ENCODE measurements around the gene LAMA3.

DNA sequence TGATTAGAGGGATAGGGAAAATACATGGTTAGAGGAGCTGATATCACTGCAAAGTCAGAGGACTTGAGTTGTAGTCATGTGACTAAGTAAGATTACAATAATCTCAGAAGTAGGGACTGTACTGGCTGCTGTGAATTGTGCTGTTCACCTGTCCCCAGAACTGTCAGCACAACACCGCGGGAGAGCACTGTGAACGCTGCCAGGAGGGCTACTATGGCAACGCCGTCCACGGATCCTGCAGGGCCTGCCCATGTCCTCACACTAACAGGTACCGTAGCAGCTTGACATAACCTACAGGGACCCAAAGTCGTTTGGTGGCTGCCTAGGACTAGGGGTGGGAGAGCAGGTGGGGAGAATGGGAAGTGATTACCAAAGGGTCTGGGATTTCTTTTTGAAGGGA, 192.5 kb downstream of the LAMA3 start:
- TF ChIP-seq, protein P1, sequence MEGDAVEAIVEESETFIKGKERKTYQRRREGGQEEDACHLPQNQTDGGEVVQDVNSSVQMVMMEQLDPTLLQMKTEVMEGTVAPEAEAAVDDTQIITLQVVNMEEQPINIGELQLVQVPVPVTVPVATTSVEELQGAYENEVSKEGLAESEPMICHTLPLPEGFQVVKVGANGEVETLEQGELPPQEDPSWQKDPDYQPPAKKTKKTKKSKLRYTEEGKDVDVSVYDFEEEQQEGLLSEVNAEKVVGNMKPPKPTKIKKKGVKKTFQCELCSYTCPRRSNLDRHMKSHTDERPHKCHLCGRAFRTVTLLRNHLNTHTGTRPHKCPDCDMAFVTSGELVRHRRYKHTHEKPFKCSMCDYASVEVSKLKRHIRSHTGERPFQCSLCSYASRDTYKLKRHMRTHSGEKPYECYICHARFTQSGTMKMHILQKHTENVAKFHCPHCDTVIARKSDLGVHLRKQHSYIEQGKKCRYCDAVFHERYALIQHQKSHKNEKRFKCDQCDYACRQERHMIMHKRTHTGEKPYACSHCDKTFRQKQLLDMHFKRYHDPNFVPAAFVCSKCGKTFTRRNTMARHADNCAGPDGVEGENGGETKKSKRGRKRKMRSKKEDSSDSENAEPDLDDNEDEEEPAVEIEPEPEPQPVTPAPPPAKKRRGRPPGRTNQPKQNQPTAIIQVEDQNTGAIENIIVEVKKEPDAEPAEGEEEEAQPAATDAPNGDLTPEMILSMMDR (IDR thresholded peaks at IDR 0.05; ENCODE audit: low read depth, low read length, missing input control), result no peak
- TF ChIP-seq, protein P2, sequence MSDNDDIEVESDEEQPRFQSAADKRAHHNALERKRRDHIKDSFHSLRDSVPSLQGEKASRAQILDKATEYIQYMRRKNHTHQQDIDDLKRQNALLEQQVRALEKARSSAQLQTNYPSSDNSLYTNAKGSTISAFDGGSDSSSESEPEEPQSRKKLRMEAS (IDR thresholded peaks at IDR 0.05), result no peak
- TF ChIP-seq RAD21 (IDR thresholded peaks at IDR 0.05), result no peak
- no peak for TF ChIP-seq SP1 (IDR thresholded peaks at IDR 0.05)
- TF ChIP-seq, protein P3, sequence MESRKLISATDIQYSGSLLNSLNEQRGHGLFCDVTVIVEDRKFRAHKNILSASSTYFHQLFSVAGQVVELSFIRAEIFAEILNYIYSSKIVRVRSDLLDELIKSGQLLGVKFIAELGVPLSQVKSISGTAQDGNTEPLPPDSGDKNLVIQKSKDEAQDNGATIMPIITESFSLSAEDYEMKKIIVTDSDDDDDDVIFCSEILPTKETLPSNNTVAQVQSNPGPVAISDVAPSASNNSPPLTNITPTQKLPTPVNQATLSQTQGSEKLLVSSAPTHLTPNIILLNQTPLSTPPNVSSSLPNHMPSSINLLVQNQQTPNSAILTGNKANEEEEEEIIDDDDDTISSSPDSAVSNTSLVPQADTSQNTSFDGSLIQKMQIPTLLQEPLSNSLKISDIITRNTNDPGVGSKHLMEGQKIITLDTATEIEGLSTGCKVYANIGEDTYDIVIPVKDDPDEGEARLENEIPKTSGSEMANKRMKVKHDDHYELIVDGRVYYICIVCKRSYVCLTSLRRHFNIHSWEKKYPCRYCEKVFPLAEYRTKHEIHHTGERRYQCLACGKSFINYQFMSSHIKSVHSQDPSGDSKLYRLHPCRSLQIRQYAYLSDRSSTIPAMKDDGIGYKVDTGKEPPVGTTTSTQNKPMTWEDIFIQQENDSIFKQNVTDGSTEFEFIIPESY (IDR thresholded peaks at IDR 0.05), result no peak
- no peak for TF ChIP-seq GABPA (IDR thresholded peaks at IDR 0.05 in 1 of 2, conservative IDR thresholded peaks at IDR 0.05 in 1 of 2)
- TF ChIP-seq, protein P4, sequence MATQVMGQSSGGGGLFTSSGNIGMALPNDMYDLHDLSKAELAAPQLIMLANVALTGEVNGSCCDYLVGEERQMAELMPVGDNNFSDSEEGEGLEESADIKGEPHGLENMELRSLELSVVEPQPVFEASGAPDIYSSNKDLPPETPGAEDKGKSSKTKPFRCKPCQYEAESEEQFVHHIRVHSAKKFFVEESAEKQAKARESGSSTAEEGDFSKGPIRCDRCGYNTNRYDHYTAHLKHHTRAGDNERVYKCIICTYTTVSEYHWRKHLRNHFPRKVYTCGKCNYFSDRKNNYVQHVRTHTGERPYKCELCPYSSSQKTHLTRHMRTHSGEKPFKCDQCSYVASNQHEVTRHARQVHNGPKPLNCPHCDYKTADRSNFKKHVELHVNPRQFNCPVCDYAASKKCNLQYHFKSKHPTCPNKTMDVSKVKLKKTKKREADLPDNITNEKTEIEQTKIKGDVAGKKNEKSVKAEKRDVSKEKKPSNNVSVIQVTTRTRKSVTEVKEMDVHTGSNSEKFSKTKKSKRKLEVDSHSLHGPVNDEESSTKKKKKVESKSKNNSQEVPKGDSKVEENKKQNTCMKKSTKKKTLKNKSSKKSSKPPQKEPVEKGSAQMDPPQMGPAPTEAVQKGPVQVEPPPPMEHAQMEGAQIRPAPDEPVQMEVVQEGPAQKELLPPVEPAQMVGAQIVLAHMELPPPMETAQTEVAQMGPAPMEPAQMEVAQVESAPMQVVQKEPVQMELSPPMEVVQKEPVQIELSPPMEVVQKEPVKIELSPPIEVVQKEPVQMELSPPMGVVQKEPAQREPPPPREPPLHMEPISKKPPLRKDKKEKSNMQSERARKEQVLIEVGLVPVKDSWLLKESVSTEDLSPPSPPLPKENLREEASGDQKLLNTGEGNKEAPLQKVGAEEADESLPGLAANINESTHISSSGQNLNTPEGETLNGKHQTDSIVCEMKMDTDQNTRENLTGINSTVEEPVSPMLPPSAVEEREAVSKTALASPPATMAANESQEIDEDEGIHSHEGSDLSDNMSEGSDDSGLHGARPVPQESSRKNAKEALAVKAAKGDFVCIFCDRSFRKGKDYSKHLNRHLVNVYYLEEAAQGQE (IDR thresholded peaks at IDR 0.05), result no peak
- no peak for TF ChIP-seq TAF1 (conservative IDR thresholded peaks at IDR 0.05)
- TF ChIP-seq YY1 (IDR thresholded peaks at IDR 0.05), result no peak
- no peak for TF ChIP-seq RXRA (IDR thresholded peaks at IDR 0.05)
